CD4-positive, alpha-beta T cell (primary cell): Measurements from ENCODE around the gene ACACA. TPM values are rescaled to one million over a fixed set of nuclear protein-coding genes. Genes with fewer than 3 reads are reported as not detected.

Source experiments
- ATAC-seq: fragments of 200-7000 bp; cut with Tn5 transposase; one replicate; pipeline ENCODE4 v1.10.0; 2022; ENCODE audit warnings: mild to moderate bottlenecking; ENCODE audit not compliant: poor library complexity
- CTCF ChIA-PET: fragments of 350-600 bp; sonication (Branson Sonifier 250); formaldehyde crosslinking; loops from one replicate; lab custom pipeline; 2021; ENCODE audit warnings: antibody characterized with exemption, inconsistent platforms; lab: Charles Lee
- POLR2A ChIA-PET: fragments of 350-600 bp; sonication (Branson Sonifier 250); formaldehyde crosslinking; loops from one replicate; lab custom pipeline; 2021; ENCODE audit warnings: antibody characterized with exemption, inconsistent platforms; lab: Charles Lee
- DNase-seq, 14 experiments: peaks; one replicate each; pipeline ENCODE4 v3.0.0-alpha.2; 2013 to 2020; ENCODE audit warnings: mixed read lengths in 2 of 14
- H3K27ac ChIP-seq, 2 donors: one replicate each; pipeline versions ENCODE4 v1.5.1 to v1.7.0; 2013; ENCODE audit warnings: low read length in 2 of 2, low read depth in 1 of 2, mild to moderate bottlenecking in 1 of 2
- H3K27me3 ChIP-seq, 2 experiments: 1 replicate in 1 of 2; 2 replicates in 1 of 2; pipeline versions ENCODE4 v1.6.1 to v1.7.0; 2013; ENCODE audit warnings: low read length in 2 of 2, control low read depth in 1 of 2, mild to moderate bottlenecking in 1 of 2, moderate library complexity in 1 of 2; ENCODE audit not compliant: insufficient read depth in 2 of 2, control insufficient read depth in 1 of 2
- H3K36me3 ChIP-seq: one replicate; pipeline ENCODE4 v1.6.1; 2013; ENCODE audit warnings: low read length, control low read depth; ENCODE audit not compliant: insufficient read depth
- H3K4me1 ChIP-seq: one replicate; pipeline ENCODE4 v1.6.1; 2013; ENCODE audit warnings: low read length, control low read depth; ENCODE audit not compliant: insufficient read depth
- H3K4me3 ChIP-seq: one replicate; pipeline ENCODE4 v1.5.1; 2013; ENCODE audit warnings: mild to moderate bottlenecking, low read length, moderate library complexity
- H3K9me3 ChIP-seq, 2 experiments: 1 replicate in 1 of 2; 2 replicates in 1 of 2; pipeline versions ENCODE4 v1.6.1 to v1.7.0; 2013; ENCODE audit warnings: low read length in 2 of 2, mild to moderate bottlenecking in 2 of 2, control low read depth in 1 of 2, moderate library complexity in 1 of 2; ENCODE audit not compliant: control insufficient read depth in 1 of 2, insufficient read depth in 1 of 2
- H3K27ac Mint-ChIP-seq: one replicate; pipeline ENCODE4 v1.8.0; 2020; ENCODE audit warnings: mixed read lengths
- H3K27me3 Mint-ChIP-seq: one replicate; pipeline ENCODE4 v1.8.0; 2021; ENCODE audit warnings: mixed read lengths
- H3K36me3 Mint-ChIP-seq: one replicate; pipeline ENCODE4 v1.8.0; 2021; ENCODE audit warnings: low read depth, mixed read lengths
- H3K4me1 Mint-ChIP-seq: one replicate; pipeline ENCODE4 v1.8.0; 2021; ENCODE audit warnings: low read depth, mixed read lengths
- H3K4me3 Mint-ChIP-seq: one replicate; pipeline ENCODE4 v1.8.0; 2020; ENCODE audit warnings: mild to moderate bottlenecking, mixed read lengths
- H3K9me3 Mint-ChIP-seq: one replicate; pipeline ENCODE4 v1.8.0; 2020; ENCODE audit warnings: mixed read lengths
- intact Hi-C, 2 experiments: fragments of 100-400 bp; cut with DNase I in 1 of 2; cut with micrococcal nuclease in 1 of 2; formaldehyde crosslinking; loops; one replicate each; pipeline versions ENCODE4 v1.15.1 to v1.9.0; 2023 to 2025; cut with DNase I, micrococcal nuclease
- total RNA-seq, 174 experiments: library from RNA in 2 of 174; stranded (reverse) in 2 of 174; gene quantifications; one replicate each; pipeline ENCODE4 v1.2.3 and lab custom pipeline; 2021 to 2026
- TF ChIP-seq, protein P1 (sequence below): fragments of 200-600 bp; IDR thresholded peaks from one replicate; pipeline ENCODE4 v1.8.0; 2022; ENCODE audit warnings: antibody characterized with exemption, mild to moderate bottlenecking

Gene ACACA
- total RNA-seq, 2 experiments from 2014 or later: 26.0 to 28.9 TPM

- Mint-ChIP-seq H3K4me1 (peaks cover 5% of the 10 kb centered on the region), H3K36me3 (peaks cover 7% of the 10 kb centered on the region), H3K9me3 (no peaks in the 10 kb centered on the region), H3K27ac (no peak overlapping the region), H3K4me3 (no peak overlapping the region), H3K27me3 (no peaks in the 10 kb centered on the region)
- DNase-seq: no peak
- no peaks in the 10 kb centered on the region for H3K4me1 ChIP-seq
- ChIA-PET POLR2A (no interaction called here), CTCF (interaction anchor here (1.4 kb wide), 1 partner anchor 32 kb away, joined by 3 read pairs; no protein-coding TSS in a partner anchor)
- ATAC-seq: no peak
- intact Hi-C loops: no loop called here
- H3K27ac ChIP-seq: no peak overlapping the region
- TF ChIP-seq, protein P1, sequence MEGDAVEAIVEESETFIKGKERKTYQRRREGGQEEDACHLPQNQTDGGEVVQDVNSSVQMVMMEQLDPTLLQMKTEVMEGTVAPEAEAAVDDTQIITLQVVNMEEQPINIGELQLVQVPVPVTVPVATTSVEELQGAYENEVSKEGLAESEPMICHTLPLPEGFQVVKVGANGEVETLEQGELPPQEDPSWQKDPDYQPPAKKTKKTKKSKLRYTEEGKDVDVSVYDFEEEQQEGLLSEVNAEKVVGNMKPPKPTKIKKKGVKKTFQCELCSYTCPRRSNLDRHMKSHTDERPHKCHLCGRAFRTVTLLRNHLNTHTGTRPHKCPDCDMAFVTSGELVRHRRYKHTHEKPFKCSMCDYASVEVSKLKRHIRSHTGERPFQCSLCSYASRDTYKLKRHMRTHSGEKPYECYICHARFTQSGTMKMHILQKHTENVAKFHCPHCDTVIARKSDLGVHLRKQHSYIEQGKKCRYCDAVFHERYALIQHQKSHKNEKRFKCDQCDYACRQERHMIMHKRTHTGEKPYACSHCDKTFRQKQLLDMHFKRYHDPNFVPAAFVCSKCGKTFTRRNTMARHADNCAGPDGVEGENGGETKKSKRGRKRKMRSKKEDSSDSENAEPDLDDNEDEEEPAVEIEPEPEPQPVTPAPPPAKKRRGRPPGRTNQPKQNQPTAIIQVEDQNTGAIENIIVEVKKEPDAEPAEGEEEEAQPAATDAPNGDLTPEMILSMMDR: no peak
- no peak overlapping the region for H3K4me3 ChIP-seq
- H3K36me3 ChIP-seq: no peaks in the 10 kb centered on the region
- H3K9me3 ChIP-seq: no peaks in the 10 kb centered on the region
- no peaks in the 10 kb centered on the region for H3K27me3 ChIP-seq
Measured at GRCh38 chr17:37135576-37135975, 271.1 kb downstream of the ACACA start.

- H3K9me3 Mint-ChIP-seq: no peaks in the 10 kb centered on the region
- ChIA-PET CTCF (no interaction called here), POLR2A (no interaction called here)
- DNase-seq: peak in 3 of 14 experiments; percentile 3 to 21 (median 8)
- intact Hi-C loops: no loop called here
- Histone ChIP-seq H3K4me1 (no peaks in the 10 kb centered on the region), H3K27ac (no peak overlapping the region), H3K4me3 (no peak overlapping the region), H3K27me3 (no peaks in the 10 kb centered on the region), H3K36me3 (peaks cover 11% of the 10 kb centered on the region), H3K9me3 (no peaks in the 10 kb centered on the region)
- TF ChIP-seq, protein P1: no peak
- ATAC-seq: peak; percentile 90
- H3K4me1 Mint-ChIP-seq: peaks cover 5% of the 10 kb centered on the region
- H3K27ac Mint-ChIP-seq: peak overlapping the region; percentile 64
- no peaks in the 10 kb centered on the region for H3K27me3 Mint-ChIP-seq
- H3K36me3 Mint-ChIP-seq: peaks cover 9% of the 10 kb centered on the region
- no peak overlapping the region for H3K4me3 Mint-ChIP-seq
Measured at GRCh38 chr17:37134050-37134449, 272.6 kb downstream of the ACACA start.

- intact Hi-C loops: no loop called here
- POLR2A ChIA-PET: no interaction called here
- Histone ChIP-seq H3K9me3 (no peaks in the 10 kb centered on the region), H3K4me1 (no peaks in the 10 kb centered on the region), H3K36me3 (peaks cover 14% of the 10 kb centered on the region), H3K27me3 (no peaks in the 10 kb centered on the region), H3K27ac (no peak overlapping the region), H3K4me3 (no peak overlapping the region)
- Mint-ChIP-seq H3K36me3 (peaks cover 17% of the 10 kb centered on the region), H3K4me3 (no peak overlapping the region), H3K4me1 (peaks cover 5% of the 10 kb centered on the region), H3K27me3 (no peaks in the 10 kb centered on the region), H3K27ac (no peak overlapping the region), H3K9me3 (no peaks in the 10 kb centered on the region)
- DNase-seq (no peak), ATAC-seq (no peak)
- TF ChIP-seq, protein P1: no peak
- CTCF ChIA-PET: no interaction called here
Measured at GRCh38 chr17:37133136-37133535, 273.5 kb downstream of the ACACA start.
